Sigmoid colon (tissue), 7 donors: ENCODE results near the gene ABAT. TPM values are rescaled to one million over a fixed set of nuclear protein-coding genes. Genes with fewer than 3 reads are reported as not detected.

ENCODE experiments used
- DNase-seq: peaks from one replicate; pipeline ENCODE4 v3.0.0-alpha.2; 2019
- H3K27ac ChIP-seq, 4 donors: fragments of 200-600 bp; sonication (generic); one replicate each; pipeline ENCODE4 v1.5.1; 2016 to 2019; ENCODE audit warnings: mild to moderate bottlenecking in 1 of 4
- H3K27me3 ChIP-seq, 3 donors: fragments of 200-600 bp; sonication (generic); one replicate each; pipeline ENCODE4 v1.5.1; 2019; ENCODE audit warnings: mild to moderate bottlenecking in 1 of 3
- H3K36me3 ChIP-seq, 4 donors: fragments of 200-600 bp; sonication (generic); one replicate each; pipeline ENCODE4 v1.5.1; 2016 to 2019
- H3K4me1 ChIP-seq, 4 donors: fragments of 200-600 bp; sonication (generic); one replicate each; pipeline ENCODE4 v1.5.1; 2017 to 2019
- H3K4me3 ChIP-seq, 4 donors: fragments of 200-600 bp; sonication (generic); one replicate each; pipeline ENCODE4 v1.5.1; 2017 to 2019; ENCODE audit warnings: mild to moderate bottlenecking in 2 of 4, moderate library complexity in 1 of 4
- H3K9me3 ChIP-seq, 4 donors: fragments of 200-600 bp in 3 of 4; sonication (generic) in 3 of 4; one replicate each; pipeline versions ENCODE4 v1.5.1 to v1.6.1; 2013 to 2019
- EP300 ChIP-seq, 4 donors: sonication (generic); formaldehyde crosslinking; IDR thresholded peaks; one replicate each; pipeline ENCODE4 v1.6.1; 2017; ENCODE audit warnings: antibody characterized with exemption in 4 of 4
- POLR2A ChIP-seq, 2 donors: fragments of 450-650 bp; IDR thresholded peaks; one replicate each; pipeline ENCODE4 v1.6.1; 2016; ENCODE audit warnings: antibody characterized with exemption in 2 of 2, mild to moderate bottlenecking in 2 of 2, moderate library complexity in 2 of 2
- POLR2AphosphoS5 ChIP-seq, 4 donors: sonication (generic); formaldehyde crosslinking; IDR thresholded peaks; one replicate each; pipeline ENCODE4 v1.6.1; 2017; ENCODE audit warnings: antibody characterized with exemption in 4 of 4
- WGBS, 2 donors: extraction: QIAGEN DNeasy Blood & Tissue Kit; methylation state at CpG; one replicate each; pipeline ENCODE4 v1.1.7; 2013; 5-methylcytosine and 5-hydroxymethylcytosine counted together
- intact Hi-C: fragments of 100-400 bp; cut with DNase I; formaldehyde crosslinking; loops from one replicate; pipeline ENCODE4 v1.15.1; 2023
- polyA plus RNA-seq, 3 donors: library from polyadenylated mRNA; stranded (reverse); fragments of 200-250 nt; gene quantifications; one replicate each; pipeline ENCODE4 v1.2.3, GENCODE V29; 2013
- total RNA-seq, 4 donors: library from RNA; depleted of rRNA; stranded (reverse); fragments of >200 nt; gene quantifications; one replicate each; pipeline ENCODE4 v1.1.0, GENCODE V29; 2016
- TF ChIP-seq, protein P1 (sequence below), 4 experiments: fragments of 450-650 bp in 3 of 4; fragments of 200-600 bp in 1 of 4; IDR thresholded peaks; one replicate each; pipeline ENCODE4 v1.5.1; 2016 to 2019; ENCODE audit warnings: antibody characterized with exemption in 4 of 4, mild to moderate bottlenecking in 3 of 4, moderate library complexity in 2 of 4
- donor health status: healthy with polysubstance abuse.
- donor health status: Bipolar disorder and iron deficiency.
- donor health status: healthy.

Gene ABAT
- total and polyA plus RNA-seq, 7 donors, result 4.1 to 12.0 (median 8.2) TPM

DNA sequence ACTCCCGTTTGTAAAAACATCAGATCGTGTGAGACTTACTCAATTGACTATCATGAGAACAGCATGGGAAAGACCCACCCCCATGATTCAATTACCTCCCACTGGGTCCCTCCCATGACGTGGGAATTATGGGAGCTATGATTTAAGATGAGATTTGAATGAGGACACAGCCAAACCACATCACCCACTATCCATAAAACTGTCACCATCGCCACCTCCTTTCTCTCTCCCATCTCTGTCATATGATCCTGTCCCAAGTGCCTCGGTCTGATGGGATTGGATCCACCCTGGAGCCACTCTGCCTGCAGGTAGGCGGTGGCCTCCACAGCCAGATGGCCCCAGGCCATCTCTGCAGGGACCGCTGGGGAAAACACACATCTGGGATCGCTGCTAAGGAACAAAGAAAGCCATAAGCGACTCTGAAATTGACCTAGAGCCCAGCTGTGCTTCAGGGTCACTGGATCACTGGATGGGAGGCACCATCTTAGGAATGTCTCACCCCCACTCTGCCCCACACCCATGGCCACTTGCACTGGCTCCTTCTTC lies 61.8 kb downstream of the ABAT start:
- intact Hi-C loops, result no loop called here
- WGBS, 2 donors, result 81 to 83% methylated on average over 9 of the region's 9 CpGs
- DNase-seq, result peak; percentile 28
- TF ChIP-seq POLR2A (IDR thresholded peaks at IDR 0.05) (no peak), POLR2AphosphoS5 (IDR thresholded peaks at IDR 0.05) (no peak), EP300 (IDR thresholded peaks at IDR 0.05) (no peak)
- TF ChIP-seq, protein P1, sequence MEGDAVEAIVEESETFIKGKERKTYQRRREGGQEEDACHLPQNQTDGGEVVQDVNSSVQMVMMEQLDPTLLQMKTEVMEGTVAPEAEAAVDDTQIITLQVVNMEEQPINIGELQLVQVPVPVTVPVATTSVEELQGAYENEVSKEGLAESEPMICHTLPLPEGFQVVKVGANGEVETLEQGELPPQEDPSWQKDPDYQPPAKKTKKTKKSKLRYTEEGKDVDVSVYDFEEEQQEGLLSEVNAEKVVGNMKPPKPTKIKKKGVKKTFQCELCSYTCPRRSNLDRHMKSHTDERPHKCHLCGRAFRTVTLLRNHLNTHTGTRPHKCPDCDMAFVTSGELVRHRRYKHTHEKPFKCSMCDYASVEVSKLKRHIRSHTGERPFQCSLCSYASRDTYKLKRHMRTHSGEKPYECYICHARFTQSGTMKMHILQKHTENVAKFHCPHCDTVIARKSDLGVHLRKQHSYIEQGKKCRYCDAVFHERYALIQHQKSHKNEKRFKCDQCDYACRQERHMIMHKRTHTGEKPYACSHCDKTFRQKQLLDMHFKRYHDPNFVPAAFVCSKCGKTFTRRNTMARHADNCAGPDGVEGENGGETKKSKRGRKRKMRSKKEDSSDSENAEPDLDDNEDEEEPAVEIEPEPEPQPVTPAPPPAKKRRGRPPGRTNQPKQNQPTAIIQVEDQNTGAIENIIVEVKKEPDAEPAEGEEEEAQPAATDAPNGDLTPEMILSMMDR (IDR thresholded peaks at IDR 0.05), result no peak
- H3K4me3 ChIP-seq, result no peak overlapping the region
- H3K9me3 ChIP-seq, result no peaks in the 10 kb centered on the region
- peaks cover 0 to 3% (median 0%) of the 10 kb centered on the region in 4 donors for H3K4me1 ChIP-seq
- peaks cover 0 to 8% (median 0%) of the 10 kb centered on the region in 4 donors for H3K36me3 ChIP-seq
- H3K27ac ChIP-seq, result no peak overlapping the region
- H3K27me3 ChIP-seq, result no peaks in the 10 kb centered on the region

DNA sequence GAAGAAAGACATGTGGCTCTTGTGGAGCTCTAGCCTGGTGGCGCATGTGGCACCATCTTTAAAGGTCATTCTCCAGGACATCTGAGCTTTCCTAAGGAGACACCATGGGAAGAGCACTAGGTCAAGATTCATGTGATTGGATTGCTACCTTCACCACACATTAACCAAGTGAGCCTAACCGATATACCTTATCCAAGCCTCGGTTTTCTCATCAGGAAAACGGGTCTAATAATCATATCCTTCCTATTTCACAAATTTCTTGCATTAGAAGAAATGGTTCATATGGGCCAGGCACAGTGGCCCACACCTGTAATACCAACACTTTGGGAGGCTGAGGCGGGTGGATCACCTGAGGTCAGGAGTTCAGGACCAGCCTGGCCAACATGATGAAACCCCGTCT lies 64.7 kb downstream of the ABAT start:
- DNase-seq, result no peak
- H3K36me3 ChIP-seq, result peaks cover 0 to 8% (median 0%) of the 10 kb centered on the region in 4 donors
- WGBS, 2 donors, result 89% methylated on average over 6 of the region's 6 CpGs
- H3K4me3 ChIP-seq, result no peak overlapping the region
- H3K9me3 ChIP-seq, result no peaks in the 10 kb centered on the region
- no peaks in the 10 kb centered on the region for H3K27me3 ChIP-seq
- H3K4me1 ChIP-seq, result peaks cover 0 to 3% (median 0%) of the 10 kb centered on the region in 4 donors
- H3K27ac ChIP-seq, result no peak overlapping the region
- TF ChIP-seq EP300 (IDR thresholded peaks at IDR 0.05) (no peak), POLR2AphosphoS5 (IDR thresholded peaks at IDR 0.05) (no peak), POLR2A (IDR thresholded peaks at IDR 0.05) (no peak)
- TF ChIP-seq, protein P1 (IDR thresholded peaks at IDR 0.05), result no peak
- intact Hi-C loops, result no loop called here

DNA sequence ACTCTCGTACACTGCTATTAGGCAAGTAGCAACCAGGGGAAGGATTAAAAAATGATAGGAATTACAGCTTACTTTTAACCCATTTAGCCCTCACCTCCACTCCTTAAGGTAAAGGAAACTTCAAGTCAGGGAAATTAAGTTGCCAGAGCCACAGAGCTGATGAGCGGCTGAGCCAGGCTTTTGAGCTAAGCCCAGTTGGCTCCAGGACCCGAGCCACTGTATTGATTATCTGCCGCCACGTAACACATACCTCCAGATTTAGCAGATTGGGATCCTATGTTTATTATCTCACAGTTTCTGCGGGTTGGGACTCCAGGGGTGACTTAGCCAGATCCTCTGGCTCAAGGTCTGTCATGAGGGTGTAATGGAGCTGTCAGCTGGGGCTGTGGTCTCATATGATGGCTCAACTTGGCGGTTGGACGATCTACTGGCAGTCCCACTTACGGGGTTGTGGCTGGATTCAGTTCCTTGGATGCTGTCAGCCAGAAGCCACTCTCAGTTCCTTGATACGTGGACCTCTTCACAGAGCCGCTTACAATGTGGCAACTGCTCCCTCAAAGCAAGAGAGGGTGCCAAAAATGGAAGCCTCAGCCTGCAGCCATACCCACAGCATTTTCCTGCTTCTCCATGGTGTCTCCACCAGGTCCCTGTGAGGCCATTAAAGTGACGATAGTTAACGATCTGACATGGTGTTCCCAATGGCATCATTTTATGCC lies 65.7 kb downstream of the ABAT start:
- H3K27me3 ChIP-seq, result no peaks in the 10 kb centered on the region
- no peak for TF ChIP-seq POLR2AphosphoS5 (IDR thresholded peaks at IDR 0.05)
- TF ChIP-seq, protein P1 (IDR thresholded peaks at IDR 0.05), result no peak
- TF ChIP-seq EP300 (IDR thresholded peaks at IDR 0.05), result no peak
- TF ChIP-seq POLR2A (IDR thresholded peaks at IDR 0.05), result no peak
- WGBS, 2 donors, result 70 to 82% methylated on average over 13 of the region's 13 CpGs
- no peaks in the 10 kb centered on the region for H3K9me3 ChIP-seq
- no peak overlapping the region for H3K27ac ChIP-seq
- intact Hi-C loops, result no loop called here
- DNase-seq, result peak; percentile 52
- H3K4me1 ChIP-seq, result peaks cover 0 to 3% (median 0%) of the 10 kb centered on the region in 4 donors
- H3K4me3 ChIP-seq, result no peak overlapping the region
- peaks cover 0 to 8% (median 0%) of the 10 kb centered on the region in 4 donors for H3K36me3 ChIP-seq

DNA sequence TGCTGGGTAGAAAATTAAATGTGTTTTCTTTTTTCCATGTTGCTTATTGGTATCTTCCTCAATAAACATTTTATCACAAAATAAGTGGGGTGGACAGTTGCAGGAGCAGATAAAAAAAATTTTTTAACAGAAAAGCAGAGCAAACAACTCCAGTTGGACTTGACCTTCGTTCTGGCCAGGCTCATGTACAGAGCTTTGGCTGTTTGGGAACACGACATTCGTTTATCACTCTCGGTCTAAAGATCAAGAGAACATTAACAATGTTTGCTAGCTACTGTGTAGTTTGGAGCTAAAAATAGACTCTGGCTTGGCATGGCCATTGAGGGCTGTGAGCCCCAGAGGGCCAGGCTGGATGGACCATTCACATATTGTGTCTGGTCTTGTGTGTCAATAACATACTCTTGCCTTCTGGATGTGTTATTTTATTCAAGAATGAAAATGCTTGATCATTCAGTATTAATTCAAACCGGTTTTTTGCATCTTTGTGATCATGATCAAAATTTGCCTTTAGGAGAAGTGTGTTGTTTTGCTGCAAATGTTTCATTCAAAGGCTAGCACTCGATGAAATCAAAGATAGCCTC lies 66.4 kb downstream of the ABAT start:
- Histone ChIP-seq H3K9me3 (no peaks in the 10 kb centered on the region), H3K4me3 (no peak overlapping the region), H3K4me1 (peaks cover 0 to 3% (median 0%) of the 10 kb centered on the region in 4 donors), H3K27me3 (no peaks in the 10 kb centered on the region), H3K36me3 (peaks cover 0 to 8% (median 0%) of the 10 kb centered on the region in 4 donors), H3K27ac (no peak overlapping the region)
- 13 to 57% methylated on average over 6 of the region's 6 CpGs for WGBS, 2 donors
- intact Hi-C loops, result no loop called here
- TF ChIP-seq, protein P1 (IDR thresholded peaks at IDR 0.05), result no peak
- no peak for TF ChIP-seq EP300 (IDR thresholded peaks at IDR 0.05)
- TF ChIP-seq POLR2A (IDR thresholded peaks at IDR 0.05), result no peak
- DNase-seq, result peak; percentile 46
